Nephron (organoid): ENCODE data around the gene ABCB9.
A peak's percentile ranks its signal among the peaks of the same experiment; 100 is the strongest.

ENCODE experiments used
- H3K27ac Mint-ChIP-seq, 3 experiments: 2 replicates each; pipeline ENCODE4 v1.8.0; 2020; ENCODE audit warnings: mixed read lengths in 3 of 3, mild to moderate bottlenecking in 2 of 3, moderate library complexity in 1 of 3
- H3K27me3 Mint-ChIP-seq: 2 replicates; pipeline ENCODE4 v1.8.0; 2021; ENCODE audit warnings: low read depth, mild to moderate bottlenecking, moderate library complexity, mixed read lengths
- H3K36me3 Mint-ChIP-seq: 2 replicates; pipeline ENCODE4 v1.8.0; 2020; ENCODE audit warnings: low read depth, mixed read lengths
- H3K4me1 Mint-ChIP-seq: 2 replicates; pipeline ENCODE4 v1.8.0; 2020; ENCODE audit warnings: mixed read lengths
- H3K4me3 Mint-ChIP-seq, 3 experiments: 2 replicates each; pipeline ENCODE4 v1.8.0; 2020; ENCODE audit warnings: mild to moderate bottlenecking in 3 of 3, mixed read lengths in 3 of 3, moderate library complexity in 2 of 3
- H3K9me3 Mint-ChIP-seq: 2 replicates; pipeline ENCODE4 v1.8.0; 2020; ENCODE audit warnings: mixed read lengths
- CTCF ChIP-seq, 3 experiments: fragments of 200-600 bp; sonication (generic); IDR thresholded peaks; one replicate each; pipeline ENCODE4 v1.5.0; 2021; ENCODE audit warnings: antibody characterized with exemption in 3 of 3; ENCODE audit not compliant: unreplicated experiment in 3 of 3

ABCB9 gene

GRCh38 chr12:122927756-122928403 lies 38.4 kb downstream of the ABCB9 start:
- H3K9me3 Mint-ChIP-seq, result no peaks in the 10 kb centered on the region
- no peaks in the 10 kb centered on the region for H3K36me3 Mint-ChIP-seq
- TF ChIP-seq CTCF (IDR thresholded peaks at IDR 0.05; ENCODE audit: unreplicated experiment in 3 of 3), result no peak
- peak overlapping the region in 2 of 3 experiments; percentile 90 to 94 for H3K27ac Mint-ChIP-seq
- H3K27me3 Mint-ChIP-seq, result peaks cover 3% of the 10 kb centered on the region
- H3K4me1 Mint-ChIP-seq, result peaks cover 19% of the 10 kb centered on the region
- no peak overlapping the region for H3K4me3 Mint-ChIP-seq

GRCh38 chr12:122921917-122922316 lies 44.3 kb downstream of the ABCB9 start:
- Mint-ChIP-seq H3K9me3 (no peaks in the 10 kb centered on the region), H3K36me3 (no peaks in the 10 kb centered on the region), H3K4me1 (peaks cover 30% of the 10 kb centered on the region), H3K27me3 (no peaks in the 10 kb centered on the region), H3K27ac (peak overlapping the region in 1 of 3 experiments; percentile 37), H3K4me3 (peak overlapping the region in 1 of 3 experiments; percentile 48)
- TF ChIP-seq CTCF (IDR thresholded peaks at IDR 0.05; ENCODE audit: unreplicated experiment in 3 of 3), result no peak

DNA sequence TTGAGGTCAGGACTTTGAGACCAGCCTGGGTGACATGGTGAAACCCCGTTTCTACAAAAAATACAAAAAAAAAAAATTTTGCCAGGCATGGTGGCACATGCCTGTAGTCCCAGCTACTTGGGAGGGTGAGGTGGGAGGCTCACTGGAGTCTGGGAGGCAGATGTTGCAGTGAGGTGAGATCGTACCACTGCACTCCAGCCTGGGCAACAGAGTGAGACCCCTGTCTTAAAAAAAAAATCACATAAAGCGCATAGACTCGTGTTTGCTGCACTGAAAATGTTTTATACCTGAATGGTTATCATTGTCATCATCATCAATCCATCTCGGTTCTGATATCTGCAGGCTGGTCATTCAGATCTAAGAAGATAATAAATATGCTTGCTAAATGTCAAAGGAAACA lies 45.6 kb downstream of the ABCB9 start:
- no peak overlapping the region for H3K4me3 Mint-ChIP-seq
- H3K27ac Mint-ChIP-seq, result no peak overlapping the region
- H3K9me3 Mint-ChIP-seq, result no peaks in the 10 kb centered on the region
- no peaks in the 10 kb centered on the region for H3K36me3 Mint-ChIP-seq
- no peak for TF ChIP-seq CTCF (IDR thresholded peaks at IDR 0.05; ENCODE audit: unreplicated experiment in 3 of 3)
- H3K27me3 Mint-ChIP-seq, result no peaks in the 10 kb centered on the region
- peaks cover 27% of the 10 kb centered on the region for H3K4me1 Mint-ChIP-seq

GRCh38 chr12:122918827-122919226 lies 47.4 kb downstream of the ABCB9 start:
- TF ChIP-seq CTCF (IDR thresholded peaks at IDR 0.05; ENCODE audit: unreplicated experiment in 3 of 3), result no peak
- Mint-ChIP-seq H3K4me1 (peaks cover 25% of the 10 kb centered on the region), H3K4me3 (no peak overlapping the region), H3K9me3 (no peaks in the 10 kb centered on the region), H3K27me3 (no peaks in the 10 kb centered on the region), H3K27ac (peak overlapping the region; percentile 5 to 34 (median 18)), H3K36me3 (no peaks in the 10 kb centered on the region)

DNA sequence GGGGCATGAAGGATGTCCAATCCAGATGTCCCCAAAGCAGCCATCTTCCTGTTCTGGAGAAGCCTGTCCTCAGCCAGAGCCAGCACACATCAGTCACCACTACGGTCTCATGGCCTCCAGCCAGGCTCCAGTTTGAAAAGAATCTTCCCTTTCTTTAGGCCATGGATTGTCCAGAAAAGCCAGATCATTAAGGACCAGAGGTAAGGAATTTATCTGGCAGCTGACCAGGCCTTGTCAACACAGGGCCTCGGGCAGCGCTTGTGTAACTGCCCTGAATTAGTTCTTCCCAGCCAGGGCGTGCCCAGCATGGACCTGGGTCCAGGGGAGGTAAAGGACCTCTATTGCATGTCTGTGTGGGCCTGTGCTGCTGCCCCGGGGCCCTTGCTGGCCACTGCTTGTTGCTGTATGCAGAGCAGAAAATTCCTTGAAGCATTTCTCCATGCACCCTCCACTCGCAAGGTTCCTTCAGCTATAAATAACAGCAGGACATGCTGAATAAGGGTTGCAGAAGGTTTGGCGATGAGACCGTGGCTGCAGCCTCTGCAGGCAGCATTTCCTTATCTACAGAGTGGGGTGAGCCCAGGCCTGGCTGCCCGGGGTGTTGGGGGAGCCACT lies 48.6 kb downstream of the ABCB9 start:
- Mint-ChIP-seq H3K4me1 (peaks cover 25% of the 10 kb centered on the region), H3K9me3 (no peaks in the 10 kb centered on the region), H3K27ac (peak overlapping the region; percentile 30 to 76 (median 73)), H3K27me3 (no peaks in the 10 kb centered on the region), H3K36me3 (no peaks in the 10 kb centered on the region), H3K4me3 (no peak overlapping the region)
- TF ChIP-seq CTCF (IDR thresholded peaks at IDR 0.05; ENCODE audit: unreplicated experiment in 3 of 3), result no peak
